EH (cell line): ENCODE data around the gene PRTN3.
"Not testable (repeated sequence)": the region's sequence is repeated elsewhere in the genome, so short reads cannot be mapped to it uniquely, and the experiment has no call there.

Experiments used
- DNase-seq: peaks from one replicate; pipeline ENCODE4 v3.0.0-alpha.2; 2015; ENCODE audit warnings: low read depth

PRTN3 gene

DNA sequence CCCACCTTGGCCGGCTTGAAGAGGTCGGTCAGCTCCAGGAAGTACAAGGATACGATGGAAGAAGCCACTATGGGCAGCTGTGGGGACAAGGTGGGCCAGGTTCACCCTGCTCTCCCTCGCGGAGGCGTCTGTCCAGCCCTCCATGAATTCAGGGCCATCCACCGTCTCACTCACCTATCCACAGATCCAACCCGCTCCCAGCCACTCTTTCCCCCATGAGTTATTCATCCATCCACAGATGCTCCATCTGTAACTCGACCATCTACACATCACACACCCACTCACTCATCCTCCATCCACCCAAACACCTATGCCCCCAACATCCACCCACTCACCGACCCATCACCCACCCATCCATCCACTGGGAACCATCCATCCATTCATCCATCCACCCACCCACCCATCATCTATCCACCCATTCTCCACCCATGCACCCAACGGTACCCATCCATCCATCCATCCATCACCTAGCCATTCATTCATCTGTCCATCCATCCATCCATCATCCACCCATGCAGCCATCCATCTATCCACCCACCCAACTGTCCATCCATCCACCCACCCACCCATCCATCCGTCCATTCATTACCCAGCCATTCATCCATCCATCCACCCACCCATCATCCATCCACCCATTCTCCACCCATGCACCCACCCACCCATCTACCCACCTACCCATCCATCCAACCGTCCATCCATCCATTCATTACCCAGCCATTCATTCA, 24.9 kb upstream of the PRTN3 start:
- no peak for DNase-seq

DNA sequence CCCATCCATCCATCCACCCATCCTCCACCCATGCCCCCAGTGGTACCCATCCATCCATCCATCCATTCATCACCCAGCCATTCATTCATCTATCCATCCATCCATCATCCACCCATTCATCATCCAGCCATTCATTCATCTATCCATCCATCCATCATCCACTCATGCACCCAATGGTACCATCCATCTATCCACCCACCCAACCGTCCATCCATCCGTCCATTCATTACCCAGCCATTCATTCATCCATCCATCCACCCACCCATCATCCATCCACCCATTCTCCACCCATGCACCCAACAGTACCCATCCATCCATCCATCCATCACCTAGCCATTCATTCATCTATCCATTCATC, 24.3 kb upstream of the PRTN3 start:
- DNase-seq: no peak

DNA sequence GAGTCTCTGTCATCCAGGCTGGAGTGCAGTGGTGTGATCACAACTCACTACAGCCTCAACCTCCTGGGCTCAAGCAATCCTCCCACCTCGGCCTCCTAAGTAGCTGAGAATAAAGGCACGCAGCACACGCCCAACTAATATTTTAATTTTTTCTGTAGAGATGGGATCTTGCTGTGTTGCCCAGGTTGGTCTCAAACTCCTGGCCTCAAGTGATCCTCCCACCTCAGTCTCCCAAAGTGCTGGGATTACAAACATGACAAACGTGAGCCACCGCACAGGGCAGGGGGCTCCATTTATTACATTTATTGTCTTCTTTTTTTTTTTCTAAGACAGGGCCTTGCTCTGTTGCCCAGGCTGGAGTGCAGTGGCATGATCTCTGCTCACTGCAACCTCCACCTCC, 20.6 kb upstream of the PRTN3 start:
- not testable (repeated sequence) for DNase-seq

DNA sequence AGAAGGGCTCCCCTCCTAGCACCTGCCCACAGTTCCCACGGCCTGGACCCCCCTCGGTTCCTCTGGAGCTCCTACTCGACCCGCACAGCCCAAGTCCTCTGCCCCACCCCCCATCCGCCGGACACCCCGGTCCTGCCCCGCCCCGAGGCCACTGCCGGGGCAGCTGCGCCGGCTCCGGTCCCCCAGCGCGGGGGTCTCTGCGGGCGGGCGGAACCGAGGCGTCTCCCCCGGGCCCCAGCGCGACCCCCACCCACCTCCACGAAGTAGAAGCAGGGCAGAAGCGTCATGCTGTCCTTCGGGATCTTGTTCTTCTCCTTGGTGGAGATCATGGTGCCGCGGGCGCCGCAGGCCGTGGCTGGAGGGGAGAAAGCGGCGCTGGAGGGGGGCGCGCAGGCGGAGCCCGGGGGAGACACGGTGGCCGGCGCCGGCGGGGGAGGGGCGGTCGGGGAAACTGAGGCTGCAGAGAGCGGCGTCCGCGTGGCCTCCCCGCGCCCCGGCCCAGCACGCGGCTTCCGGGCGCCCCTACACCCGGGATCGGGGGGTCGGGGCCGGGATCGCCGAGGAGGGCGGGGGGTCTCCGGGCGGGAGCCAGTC, 19.5 kb upstream of the PRTN3 start:
- DNase-seq: no peak

DNA sequence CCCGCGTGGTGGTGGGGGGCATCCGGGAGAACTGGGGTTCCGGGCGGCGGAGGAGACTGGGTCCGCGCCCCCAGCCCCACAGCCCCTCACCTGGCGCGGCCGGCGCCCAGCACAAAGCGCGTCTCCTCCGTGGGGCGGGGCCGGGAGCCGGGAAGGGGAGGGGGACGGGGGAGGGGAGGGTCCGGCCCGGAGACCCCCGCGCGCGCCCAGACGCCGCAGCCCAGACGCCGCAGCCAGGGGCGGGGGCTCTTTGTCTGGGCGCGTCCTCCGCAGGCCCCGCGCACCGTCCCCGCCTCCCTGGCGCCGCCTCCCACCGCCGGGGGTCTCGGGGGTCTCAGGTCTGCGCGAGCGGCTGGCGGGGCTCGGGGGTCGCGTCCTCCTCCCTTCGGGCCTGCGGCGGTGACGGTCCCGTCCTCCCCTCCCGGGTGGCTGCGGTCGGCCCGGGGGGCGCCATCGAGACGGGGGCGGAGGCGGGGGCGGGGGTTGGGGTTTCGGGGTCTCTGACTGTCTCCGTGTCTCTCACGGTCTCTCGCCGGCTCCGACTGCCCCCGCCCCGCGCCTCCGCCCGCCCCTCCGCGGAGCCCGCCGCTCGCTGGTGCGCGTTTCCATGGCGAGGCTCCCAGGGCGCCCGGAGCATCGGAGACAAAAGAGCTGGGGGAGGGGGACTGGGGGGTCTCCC, 18.8 kb upstream of the PRTN3 start, which contains the start of gene PLPPR3:
Gene PLPPR3, minus strand, starts transcription at position 131 of the 679 bp plus-strand sequence. CDS start 396 bp downstream, outside the sequence.
- DNase-seq: no peak

DNA sequence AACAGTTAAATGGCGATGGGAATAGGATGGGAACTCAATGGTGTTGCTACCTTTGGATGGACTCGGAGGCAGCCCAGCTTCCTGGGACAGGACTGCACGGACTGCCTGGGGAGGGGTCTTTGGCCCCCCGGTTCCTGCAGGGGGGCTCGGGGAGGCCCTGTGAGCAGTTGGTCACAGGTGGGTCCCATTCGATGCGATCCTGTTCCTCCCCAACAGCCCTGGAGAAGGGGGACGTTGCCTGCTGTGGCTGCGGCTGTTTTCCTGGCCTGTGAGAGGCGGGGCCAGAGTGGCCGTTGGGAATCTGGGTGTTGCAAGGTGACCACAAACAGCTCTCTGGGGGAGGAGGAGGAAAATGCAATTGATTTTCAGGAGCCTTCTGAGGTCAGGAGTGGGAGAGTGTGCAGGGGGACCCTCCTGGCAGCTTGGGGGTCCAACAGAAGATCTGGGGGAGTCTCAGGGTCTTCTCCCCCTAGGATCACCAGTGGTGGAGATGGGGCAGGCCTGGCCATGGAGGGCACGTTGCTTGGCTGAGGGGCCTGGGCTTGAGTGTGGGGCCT, 17.2 kb upstream of the PRTN3 start:
- no peak for DNase-seq

DNA sequence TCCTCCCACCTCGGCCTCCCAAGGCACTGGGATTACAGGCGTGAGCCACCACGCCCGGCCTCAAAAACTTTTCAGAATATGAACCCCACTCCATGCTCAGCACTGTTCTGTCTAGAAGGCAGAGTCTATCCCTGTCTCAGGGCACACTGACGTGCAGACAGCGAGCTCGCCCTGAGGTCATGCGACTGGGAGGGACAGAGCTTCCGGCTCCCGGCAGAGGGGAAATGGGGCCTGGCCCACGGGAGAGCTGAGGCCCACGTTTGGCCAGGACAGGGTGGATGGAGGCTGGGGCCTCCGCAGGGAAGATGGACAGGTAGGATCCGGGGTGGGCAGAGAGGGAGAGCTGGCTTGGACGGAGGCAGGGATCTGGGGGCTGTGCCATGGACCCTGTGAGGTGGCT, 15.9 kb upstream of the PRTN3 start:
- no peak for DNase-seq

DNA sequence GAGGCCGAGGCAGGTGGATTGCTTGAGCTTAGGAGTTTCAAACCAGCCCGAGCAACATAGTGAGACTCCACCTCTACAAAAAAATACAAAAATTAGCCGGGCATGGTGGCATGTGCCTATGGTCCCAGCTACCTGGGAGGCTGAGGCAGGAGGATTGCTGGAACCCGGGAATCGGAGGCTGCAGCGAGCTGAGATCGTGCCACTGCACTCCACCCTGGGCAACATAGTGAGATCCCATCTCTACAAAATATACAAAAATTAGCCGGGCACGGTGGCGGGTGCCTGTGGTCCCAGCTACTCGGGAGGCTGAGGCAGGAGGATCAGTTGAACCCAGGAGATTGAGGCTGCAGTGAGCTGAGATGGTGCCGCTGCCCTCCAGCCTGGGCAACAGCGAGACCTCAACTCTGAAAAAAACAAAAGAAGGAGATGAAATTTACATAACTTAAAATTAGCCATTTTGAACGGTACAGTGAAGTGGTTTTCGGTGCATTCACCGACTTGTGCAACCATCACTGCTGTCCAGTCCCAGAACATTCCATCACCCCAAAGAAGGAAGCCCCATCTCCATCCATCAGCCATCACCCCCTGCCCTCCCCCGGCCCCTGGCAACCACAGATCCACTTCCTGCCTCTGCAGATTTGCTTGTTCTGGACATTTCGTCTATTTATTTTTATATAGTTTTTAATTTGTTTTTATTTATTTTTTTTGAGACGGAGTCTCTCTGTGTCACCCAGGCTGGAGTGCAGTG, 14.7 kb upstream of the PRTN3 start:
- DNase-seq: no peak

DNA sequence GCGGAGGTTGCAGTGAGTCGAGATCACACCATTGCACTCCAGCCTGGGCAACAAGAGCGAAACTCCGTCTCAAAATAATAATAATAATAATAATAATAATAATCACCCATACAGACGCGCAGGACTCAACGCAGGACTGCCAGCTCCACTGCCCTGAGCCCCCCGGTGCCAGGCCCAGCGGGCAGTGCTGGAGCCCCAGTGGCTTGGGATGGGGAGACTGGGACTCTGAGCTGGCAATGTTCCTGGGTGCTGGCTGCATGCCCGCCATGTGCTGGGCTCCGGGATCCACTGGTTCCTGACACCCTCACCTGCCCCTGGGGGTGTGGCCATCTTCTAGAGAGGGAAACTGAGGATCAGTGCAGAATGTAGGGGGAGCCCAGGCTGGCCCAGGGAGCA, 13.5 kb upstream of the PRTN3 start:
- no peak for DNase-seq

DNA sequence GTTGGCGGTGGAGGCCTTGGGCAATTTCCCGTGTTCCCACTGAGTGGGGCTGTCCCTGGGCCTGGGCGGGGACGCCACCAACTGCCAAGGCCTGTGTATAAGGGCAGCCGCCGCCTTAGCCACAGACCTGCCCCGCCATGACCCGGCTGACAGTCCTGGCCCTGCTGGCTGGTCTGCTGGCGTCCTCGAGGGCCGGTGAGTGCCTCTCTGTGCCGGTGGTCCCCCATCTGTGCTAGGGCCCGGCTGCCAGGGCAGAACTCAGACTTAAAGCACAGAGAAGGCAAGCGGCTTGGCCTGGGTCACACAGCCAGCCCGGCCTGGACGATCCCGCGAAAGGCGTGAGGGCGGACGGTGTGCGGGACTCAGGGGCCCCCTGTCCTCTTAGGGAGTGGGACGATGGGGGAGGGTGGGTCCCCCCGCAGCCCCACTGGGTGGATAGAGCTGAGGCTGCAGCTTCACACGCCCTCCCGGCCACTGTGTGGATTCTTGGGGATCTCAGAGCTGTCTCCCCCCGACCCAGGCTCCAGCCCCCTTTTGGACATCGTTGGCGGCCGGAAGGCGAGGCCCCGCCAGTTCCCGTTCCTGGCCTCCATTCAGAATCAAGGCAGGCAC, 13.0 kb upstream of the PRTN3 start, which contains the start of gene AZU1:
Gene AZU1, plus strand, starts transcription at position 128 of the 612 bp plus-strand sequence. Its CDS starts 10 bp downstream, at position 138.
- DNase-seq: no peak

DNA sequence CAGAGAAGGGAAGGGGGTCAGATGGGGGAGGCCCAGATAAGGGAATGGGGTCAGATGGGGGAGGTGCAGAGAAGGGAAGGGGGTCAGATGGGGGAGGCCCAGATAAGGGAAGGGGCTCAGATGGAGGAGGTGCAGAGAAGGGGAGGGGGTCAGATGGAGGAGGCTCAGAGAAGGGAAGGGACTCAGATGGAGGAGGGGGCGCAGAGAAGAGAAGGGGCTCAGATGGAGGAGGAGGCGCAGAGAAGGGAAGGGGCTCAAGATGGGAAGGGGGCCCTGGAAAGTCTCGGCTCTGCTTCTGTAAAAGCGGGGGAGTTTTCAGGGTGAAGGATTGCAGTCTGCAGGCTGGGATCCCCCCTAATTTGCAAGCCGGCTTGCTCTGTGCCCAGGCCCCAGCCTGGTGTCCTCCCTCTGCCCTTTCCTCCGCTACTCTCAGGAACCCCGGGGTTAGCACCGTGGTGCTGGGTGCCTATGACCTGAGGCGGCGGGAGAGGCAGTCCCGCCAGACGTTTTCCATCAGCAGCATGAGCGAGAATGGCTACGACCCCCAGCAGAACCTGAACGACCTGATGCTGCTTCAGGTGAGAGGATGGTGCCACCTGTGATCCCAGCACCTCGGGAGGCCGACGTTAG, 11.6 kb upstream of the PRTN3 start:
- DNase-seq: no peak

DNA sequence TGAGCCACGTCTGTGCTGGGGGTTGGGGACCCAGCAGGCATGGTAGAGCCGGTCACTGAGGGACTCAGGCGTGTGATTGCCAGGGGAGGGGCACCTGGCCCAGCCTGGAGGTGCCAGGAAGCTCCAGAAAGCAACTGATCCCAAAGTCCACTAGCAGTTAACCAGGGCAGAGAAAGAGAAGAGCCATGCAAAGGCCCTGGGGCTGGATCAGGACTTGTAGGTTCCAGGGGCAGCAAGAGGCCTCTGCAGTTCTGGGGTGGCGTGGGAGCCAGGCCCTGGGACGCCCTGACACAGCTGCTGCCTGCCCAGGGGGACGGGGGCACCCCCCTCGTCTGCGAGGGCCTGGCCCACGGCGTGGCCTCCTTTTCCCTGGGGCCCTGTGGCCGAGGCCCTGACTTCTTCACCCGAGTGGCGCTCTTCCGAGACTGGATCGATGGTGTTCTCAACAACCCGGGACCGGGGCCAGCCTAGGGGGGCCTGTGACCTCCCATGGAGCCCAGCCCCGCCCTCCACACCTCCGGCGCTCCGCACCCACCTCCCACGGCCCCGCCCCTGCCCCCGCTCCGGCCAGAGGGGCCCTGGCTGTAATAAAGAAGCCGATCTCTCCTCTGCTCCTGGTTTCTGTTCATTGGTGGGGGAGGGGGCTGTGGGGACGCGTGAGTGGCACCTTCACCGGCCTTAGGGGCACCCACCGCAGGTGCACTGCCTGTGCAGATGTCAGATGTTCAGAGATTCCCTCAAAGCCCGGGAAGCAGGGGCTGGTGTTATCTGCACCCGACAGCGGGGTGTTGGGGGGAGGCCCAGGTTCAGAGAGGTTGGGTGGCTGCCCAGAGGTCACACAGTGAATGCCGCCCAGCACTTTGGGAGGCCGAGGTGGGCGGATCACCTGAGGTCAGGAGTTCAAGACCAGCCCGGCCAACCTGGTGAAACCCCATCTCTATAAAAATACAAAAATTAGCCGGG, 9.1 kb upstream of the PRTN3 start:
- no peak for DNase-seq

DNA sequence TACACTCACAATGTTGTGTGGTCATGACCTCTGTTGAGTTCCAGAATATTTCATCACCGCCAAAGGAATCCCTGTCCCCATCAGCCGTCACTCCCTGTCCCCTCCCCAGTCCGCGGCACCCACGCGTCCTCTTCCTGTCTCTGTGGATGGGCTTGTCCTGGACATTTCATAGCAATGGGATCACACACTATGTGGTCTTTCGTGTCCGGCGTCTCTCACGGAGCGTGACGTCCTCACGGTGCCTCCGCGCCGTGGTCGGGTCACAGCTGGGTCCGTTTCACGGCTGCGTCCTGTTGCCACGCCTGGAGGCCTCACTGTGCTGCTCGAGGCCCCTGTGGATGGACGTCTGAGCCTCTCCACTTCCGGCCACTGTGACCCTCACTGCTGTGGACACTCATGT, 6.6 kb upstream of the PRTN3 start:
- no peak for DNase-seq

DNA sequence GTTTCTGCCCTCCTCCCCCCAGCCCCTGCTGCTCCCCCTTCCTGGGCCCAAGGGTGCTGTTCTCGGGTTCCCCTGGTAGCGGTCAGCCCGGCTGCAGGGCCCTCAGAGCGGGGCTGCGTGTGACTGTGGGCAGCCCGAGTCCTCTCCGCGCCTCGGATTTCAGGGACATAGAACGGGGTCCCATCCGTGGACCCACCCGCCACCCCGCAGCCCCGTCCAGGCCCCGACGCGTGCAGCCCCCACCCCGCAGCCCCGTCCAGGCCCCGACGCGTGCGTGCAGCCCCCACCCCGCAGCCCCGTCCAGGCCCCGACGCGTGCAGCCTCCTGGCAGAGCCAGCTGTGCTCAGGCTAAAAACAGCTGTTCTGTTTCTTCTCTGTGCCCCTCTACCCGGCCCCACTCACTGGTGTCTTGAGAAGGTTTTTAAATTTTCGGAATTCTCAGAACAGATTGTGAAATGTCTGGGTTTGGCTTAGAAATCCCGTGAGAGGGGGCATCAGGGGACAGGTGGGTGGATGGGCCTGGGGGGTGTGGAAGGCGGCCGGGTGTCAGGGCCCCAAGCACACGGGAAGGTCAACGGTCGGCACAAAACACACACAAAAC, 5.5 kb upstream of the PRTN3 start:
- no peak for DNase-seq

DNA sequence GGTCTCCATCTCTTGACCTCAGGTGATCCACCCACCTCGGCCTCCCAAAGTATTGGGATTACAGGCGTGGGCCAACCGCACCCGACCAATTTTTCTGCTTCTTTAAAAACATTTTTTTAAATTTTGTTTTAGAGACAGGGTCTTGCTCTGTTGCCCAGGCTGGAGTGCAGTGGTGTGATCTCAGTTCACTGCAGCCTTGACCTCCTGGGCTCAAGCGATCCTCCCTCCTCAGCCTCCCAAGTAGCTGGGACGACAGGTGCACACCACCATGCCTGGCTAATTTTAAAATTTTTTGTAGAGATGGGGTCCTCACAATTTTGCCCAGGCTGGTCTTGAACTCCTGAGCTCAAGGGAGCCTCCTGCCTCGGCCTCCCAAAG, 2.0 kb downstream of the PRTN3 start:
- DNase-seq: not testable (repeated sequence)

DNA sequence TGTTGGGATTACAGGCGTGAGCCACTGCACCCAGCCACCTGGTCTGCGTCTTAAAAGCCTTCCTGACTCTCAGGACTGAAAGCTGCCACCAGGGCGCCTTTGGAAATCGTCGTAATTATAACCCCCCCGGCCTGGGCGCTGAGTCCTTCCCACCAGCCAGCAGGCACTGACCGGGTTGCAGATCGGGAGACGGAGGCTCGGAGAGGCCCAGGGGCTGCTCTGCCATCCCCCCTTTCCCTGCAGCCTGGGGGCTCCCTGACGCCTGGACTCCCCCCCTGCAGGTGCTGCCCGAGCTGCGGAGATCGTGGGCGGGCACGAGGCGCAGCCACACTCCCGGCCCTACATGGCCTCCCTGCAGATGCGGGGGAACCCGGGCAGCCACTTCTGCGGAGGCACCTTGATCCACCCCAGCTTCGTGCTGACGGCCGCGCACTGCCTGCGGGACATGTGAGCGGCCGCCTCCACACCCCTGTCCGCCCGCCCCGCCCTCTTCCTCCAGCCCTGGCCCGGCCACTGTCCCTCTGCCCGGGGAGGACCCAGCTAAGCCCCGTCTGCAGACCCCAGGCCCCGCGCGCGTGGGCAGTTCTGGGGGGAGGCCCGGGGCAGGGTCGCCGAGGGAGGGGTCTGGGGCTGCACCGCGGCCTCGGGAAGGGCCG, 2.5 kb downstream of the PRTN3 start:
- peak; percentile 16 for DNase-seq

DNA sequence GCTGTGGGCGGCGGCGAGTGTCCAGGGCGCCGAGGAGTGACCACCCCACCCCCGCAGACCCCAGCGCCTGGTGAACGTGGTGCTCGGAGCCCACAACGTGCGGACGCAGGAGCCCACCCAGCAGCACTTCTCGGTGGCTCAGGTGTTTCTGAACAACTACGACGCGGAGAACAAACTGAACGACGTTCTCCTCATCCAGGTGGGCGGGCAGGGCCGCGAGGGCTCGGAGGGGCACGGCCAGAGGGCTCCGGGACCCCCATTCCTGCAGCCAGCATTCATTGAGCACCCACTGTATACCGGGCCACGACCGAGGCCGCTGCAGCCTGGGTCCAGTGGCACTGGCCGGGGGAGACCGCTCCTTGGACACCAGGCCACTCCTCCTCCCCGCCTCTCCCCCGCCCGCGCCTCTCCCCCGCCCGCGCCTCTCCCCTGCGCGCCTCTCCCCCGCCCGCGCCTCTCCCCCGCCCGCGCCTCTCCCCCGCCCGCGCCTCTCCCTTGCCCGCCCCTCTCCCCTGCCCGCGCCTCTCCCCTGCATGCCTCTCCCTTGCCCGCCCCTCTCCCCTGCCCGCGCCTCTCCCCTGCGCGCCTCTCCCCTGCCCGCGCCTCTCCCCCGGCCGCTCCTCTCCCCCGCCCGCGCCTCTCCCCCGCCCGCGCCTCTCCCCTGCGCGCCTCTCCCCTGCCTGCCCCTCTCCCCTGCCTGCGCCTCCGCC, 3.2 kb downstream of the PRTN3 start:
- DNase-seq: no peak

DNA sequence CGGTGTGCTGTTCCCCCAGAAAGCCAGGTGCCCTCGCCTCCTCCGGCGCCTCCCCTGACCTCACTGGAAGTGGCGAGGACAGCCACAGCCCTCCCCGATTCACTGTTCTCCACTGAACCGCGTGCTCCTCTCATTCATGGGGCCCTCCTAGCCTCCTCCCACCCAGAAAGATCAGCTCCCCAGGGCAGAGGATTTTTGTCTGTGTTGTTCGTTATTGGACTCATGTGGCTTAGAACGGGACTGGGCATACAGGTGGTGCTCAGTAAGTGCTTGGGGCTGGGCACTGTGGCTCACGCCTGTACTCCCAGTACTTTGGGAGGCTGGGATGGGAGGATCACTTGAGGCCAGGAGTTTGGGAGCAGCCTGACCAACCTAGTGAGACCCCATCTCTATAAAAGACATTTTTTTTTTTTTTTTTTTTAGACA, 3.8 kb downstream of the PRTN3 start:
- no peak for DNase-seq
